Duodenal mucosa (tissue), 2 donors: ENCODE measurements around the gene RCN1.

ENCODE experiments used
- H3K27ac ChIP-seq: one replicate; pipeline ENCODE4 v1.7.0; 2013; ENCODE audit warnings: low read depth, low read length
- H3K27me3 ChIP-seq, 2 donors: one replicate each; pipeline ENCODE4 v1.7.0; 2013; ENCODE audit warnings: low read length in 2 of 2, control low read depth in 1 of 2; ENCODE audit not compliant: insufficient read depth in 2 of 2, control insufficient read depth in 1 of 2
- H3K36me3 ChIP-seq, 2 donors: one replicate each; pipeline ENCODE4 v1.7.0; 2013; ENCODE audit warnings: low read length in 2 of 2, control low read depth in 1 of 2; ENCODE audit not compliant: insufficient read depth in 2 of 2, control insufficient read depth in 1 of 2
- H3K4me1 ChIP-seq, 2 donors: one replicate each; pipeline ENCODE4 v1.7.0; 2013; ENCODE audit warnings: low read length in 2 of 2, control low read depth in 1 of 2; ENCODE audit not compliant: insufficient read depth in 2 of 2, control insufficient read depth in 1 of 2
- H3K4me3 ChIP-seq, 2 donors: one replicate each; pipeline ENCODE4 v1.7.0; 2013; ENCODE audit warnings: low read length in 2 of 2, low read depth in 1 of 2
- H3K9ac ChIP-seq, 2 donors: one replicate each; pipeline ENCODE4 v1.7.0; 2013; ENCODE audit warnings: low read length in 2 of 2, low read depth in 1 of 2
- H3K9me3 ChIP-seq, 2 donors: one replicate each; pipeline ENCODE4 v1.7.0; 2013; ENCODE audit warnings: low read length in 2 of 2, control low read depth in 1 of 2; ENCODE audit not compliant: control insufficient read depth in 1 of 2

RCN1 gene

DNA sequence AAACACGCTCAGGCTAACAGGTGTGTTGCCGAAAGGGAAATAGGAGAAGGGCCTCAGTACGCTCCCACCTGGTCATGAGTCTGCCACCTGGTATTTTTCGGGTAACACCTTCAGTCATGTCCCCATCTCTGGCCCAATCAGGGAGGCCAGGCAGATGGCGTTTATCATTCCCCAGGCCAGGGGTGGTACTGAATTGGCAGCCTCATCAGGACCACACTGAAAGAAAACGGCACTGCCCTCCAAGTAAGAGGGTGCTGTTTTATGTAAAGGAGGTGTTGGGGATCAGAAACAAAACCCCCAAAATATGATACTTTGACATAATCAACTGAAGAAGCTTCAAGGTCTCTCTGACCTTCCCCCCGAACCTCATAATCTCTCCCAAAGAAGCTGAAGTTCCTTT lies 58.9 kb downstream of the RCN1 start:
- Histone ChIP-seq H3K9me3 (no peaks in the 10 kb centered on the region), H3K4me3 (no peak overlapping the region), H3K27ac (no peak overlapping the region), H3K27me3 (peaks cover 0 to 4% of the 10 kb centered on the region in 2 donors), H3K36me3 (no peaks in the 10 kb centered on the region), H3K4me1 (no peaks in the 10 kb centered on the region), H3K9ac (no peak overlapping the region)

GRCh38 chr11:32151027-32151426 lies 60.2 kb downstream of the RCN1 start:
- Histone ChIP-seq H3K27ac (no peak overlapping the region), H3K4me3 (no peak overlapping the region), H3K9ac (no peak overlapping the region), H3K36me3 (no peaks in the 10 kb centered on the region), H3K4me1 (no peaks in the 10 kb centered on the region), H3K27me3 (peaks cover 0 to 4% of the 10 kb centered on the region in 2 donors), H3K9me3 (no peaks in the 10 kb centered on the region)

DNA sequence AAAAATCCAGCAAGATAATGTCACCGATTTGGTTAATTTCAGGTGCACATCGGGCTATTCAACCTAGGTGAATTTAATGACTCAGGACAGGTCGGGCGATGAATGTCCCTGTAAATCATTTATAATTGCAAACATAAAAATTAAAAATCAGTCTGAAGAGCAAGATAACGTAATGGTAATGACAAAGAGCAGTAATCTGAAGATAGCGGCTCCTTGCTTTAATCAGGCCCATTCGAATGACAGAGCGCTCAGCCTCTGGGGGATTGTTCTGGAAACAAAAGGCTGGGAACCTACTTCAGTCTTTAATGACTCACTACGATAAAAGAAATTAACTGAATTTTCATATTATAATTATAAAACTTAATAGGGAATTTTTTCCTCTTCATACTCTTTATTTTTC lies 61.3 kb downstream of the RCN1 start:
- Histone ChIP-seq H3K27ac (no peak overlapping the region), H3K4me1 (no peaks in the 10 kb centered on the region), H3K9me3 (no peaks in the 10 kb centered on the region), H3K27me3 (peaks cover 0 to 4% of the 10 kb centered on the region in 2 donors), H3K9ac (no peak overlapping the region), H3K36me3 (no peaks in the 10 kb centered on the region), H3K4me3 (no peak overlapping the region)

DNA sequence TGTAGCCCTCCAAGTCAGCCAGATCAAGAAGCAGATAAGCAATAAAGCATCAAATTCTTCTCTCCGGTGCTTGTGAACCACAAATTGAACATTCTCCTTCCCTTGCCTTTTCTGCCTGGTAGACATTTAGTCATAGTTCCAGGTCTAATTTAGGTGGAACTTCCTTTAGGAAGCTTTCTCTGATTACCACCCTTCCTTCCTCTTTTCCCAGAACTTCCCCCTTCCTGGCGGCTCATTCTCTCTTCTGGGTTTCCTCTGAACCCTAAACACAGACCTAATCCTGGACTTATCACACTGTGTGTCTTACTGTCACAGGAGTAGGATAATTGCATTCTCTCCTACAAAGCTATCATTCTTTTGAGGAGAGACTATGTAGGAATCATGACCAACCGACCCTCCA lies 61.9 kb downstream of the RCN1 start:
- no peak overlapping the region for H3K9ac ChIP-seq
- H3K27ac ChIP-seq = no peak overlapping the region
- H3K9me3 ChIP-seq = no peaks in the 10 kb centered on the region
- no peaks in the 10 kb centered on the region for H3K4me1 ChIP-seq
- no peak overlapping the region for H3K4me3 ChIP-seq
- no peaks in the 10 kb centered on the region for H3K36me3 ChIP-seq
- peaks cover 0 to 4% of the 10 kb centered on the region in 2 donors for H3K27me3 ChIP-seq

GRCh38 chr11:32153747-32154146 lies 62.9 kb downstream of the RCN1 start:
- Histone ChIP-seq H3K27ac (no peak overlapping the region), H3K4me3 (no peak overlapping the region), H3K9me3 (no peaks in the 10 kb centered on the region), H3K27me3 (peaks cover 0 to 4% of the 10 kb centered on the region in 2 donors), H3K4me1 (no peaks in the 10 kb centered on the region), H3K9ac (no peak overlapping the region), H3K36me3 (no peaks in the 10 kb centered on the region)

GRCh38 chr11:32154275-32154674 lies 63.4 kb downstream of the RCN1 start:
- no peak overlapping the region for H3K27ac ChIP-seq

More at GRCh38 chr11:32154275-32154674, 63.4 kb downstream of the RCN1 start:
- Histone ChIP-seq H3K9me3 (no peaks in the 10 kb centered on the region), H3K36me3 (no peaks in the 10 kb centered on the region), H3K27me3 (peaks cover 0 to 4% of the 10 kb centered on the region in 2 donors), H3K4me1 (no peaks in the 10 kb centered on the region), H3K4me3 (no peak overlapping the region), H3K9ac (no peak overlapping the region)
